ENCODE results near the gene DMBT1. TPM values are rescaled to one million over a fixed set of nuclear protein-coding genes. Genes with fewer than 3 reads are reported as not detected.

DMBT1 gene
- total RNA-seq: 0.08 TPM in 2 replicates
- long read RNA-seq: 0 reads

DNA sequence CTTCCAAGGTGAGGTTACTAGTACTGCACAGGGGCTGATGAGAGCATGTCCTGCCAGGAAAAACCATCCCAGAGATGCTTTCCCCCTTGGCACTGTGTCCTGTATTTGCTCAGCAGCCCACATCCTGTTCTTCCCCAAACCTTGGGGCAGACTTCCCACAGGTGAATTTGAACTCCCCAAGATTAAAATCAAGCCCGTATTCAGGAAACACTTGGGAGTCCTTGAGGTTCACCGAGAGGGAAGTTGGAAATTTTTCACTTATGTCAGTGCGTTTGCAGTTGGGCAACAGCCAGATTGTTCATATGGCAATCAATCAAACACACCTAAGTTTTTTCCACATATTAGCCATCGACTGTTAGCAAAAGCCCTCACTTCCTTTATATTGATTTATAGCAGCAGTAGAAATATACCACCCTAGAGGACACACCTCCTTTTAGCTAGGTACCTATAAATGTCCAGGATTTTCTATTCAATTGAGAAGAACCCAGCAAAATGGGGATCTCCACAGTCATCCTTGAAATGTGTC is at the start of gene DMBT1:
Gene DMBT1, plus strand, starts transcription at position 476 of the 526 bp plus-strand sequence. Its CDS starts 17 bp downstream, at position 493.
- Mint-ChIP-seq H3K4me1 (ENCODE audit: unreplicated experiment) (peaks cover 11% of the 10 kb centered on the region), H3K4me3 (ENCODE audit: unreplicated experiment) (no peak within 1 kb of the TSS), H3K27ac (ENCODE audit: unreplicated experiment) (no peak within 1 kb of the TSS), H3K36me3 (ENCODE audit: unreplicated experiment) (no peaks in the 10 kb centered on the region), H3K9me3 (ENCODE audit: unreplicated experiment) (no peaks in the 10 kb centered on the region), H3K27me3 (ENCODE audit: unreplicated experiment) (peaks cover 37% of the 10 kb centered on the region)
- TF ChIP-seq, protein P1, sequence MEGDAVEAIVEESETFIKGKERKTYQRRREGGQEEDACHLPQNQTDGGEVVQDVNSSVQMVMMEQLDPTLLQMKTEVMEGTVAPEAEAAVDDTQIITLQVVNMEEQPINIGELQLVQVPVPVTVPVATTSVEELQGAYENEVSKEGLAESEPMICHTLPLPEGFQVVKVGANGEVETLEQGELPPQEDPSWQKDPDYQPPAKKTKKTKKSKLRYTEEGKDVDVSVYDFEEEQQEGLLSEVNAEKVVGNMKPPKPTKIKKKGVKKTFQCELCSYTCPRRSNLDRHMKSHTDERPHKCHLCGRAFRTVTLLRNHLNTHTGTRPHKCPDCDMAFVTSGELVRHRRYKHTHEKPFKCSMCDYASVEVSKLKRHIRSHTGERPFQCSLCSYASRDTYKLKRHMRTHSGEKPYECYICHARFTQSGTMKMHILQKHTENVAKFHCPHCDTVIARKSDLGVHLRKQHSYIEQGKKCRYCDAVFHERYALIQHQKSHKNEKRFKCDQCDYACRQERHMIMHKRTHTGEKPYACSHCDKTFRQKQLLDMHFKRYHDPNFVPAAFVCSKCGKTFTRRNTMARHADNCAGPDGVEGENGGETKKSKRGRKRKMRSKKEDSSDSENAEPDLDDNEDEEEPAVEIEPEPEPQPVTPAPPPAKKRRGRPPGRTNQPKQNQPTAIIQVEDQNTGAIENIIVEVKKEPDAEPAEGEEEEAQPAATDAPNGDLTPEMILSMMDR (IDR thresholded peaks at IDR 0.05): no peak
- no peak for DNase-seq (ENCODE audit: extremely low spot score, unreplicated experiment)

DNA sequence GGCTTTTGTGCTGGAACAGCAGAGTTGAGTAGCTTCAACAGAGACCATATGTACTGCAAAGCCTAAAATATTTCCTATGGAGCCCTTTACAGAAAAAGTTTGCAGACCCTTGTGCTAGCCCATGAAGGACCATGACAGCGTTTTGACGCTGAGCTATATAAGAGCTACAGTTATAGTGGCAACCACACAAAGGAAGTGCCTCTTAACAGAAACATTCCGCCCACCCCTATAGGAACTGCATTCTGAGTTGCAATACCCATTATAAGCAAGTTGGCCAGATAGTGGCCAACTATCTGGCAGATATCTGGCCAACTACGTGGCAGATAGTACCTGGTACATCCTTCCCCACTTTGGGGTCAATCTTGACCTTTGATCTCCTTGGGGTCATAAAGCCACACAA is 47.5 kb upstream of the DMBT1 start:
- Mint-ChIP-seq H3K9me3 (ENCODE audit: unreplicated experiment) (no peaks in the 10 kb centered on the region), H3K27me3 (ENCODE audit: unreplicated experiment) (no peaks in the 10 kb centered on the region), H3K27ac (ENCODE audit: unreplicated experiment) (no peak overlapping the region), H3K36me3 (ENCODE audit: unreplicated experiment) (peaks cover 72% of the 10 kb centered on the region), H3K4me1 (ENCODE audit: unreplicated experiment) (peaks cover 4% of the 10 kb centered on the region), H3K4me3 (ENCODE audit: unreplicated experiment) (no peak overlapping the region)
- TF ChIP-seq, protein P1 (IDR thresholded peaks at IDR 0.05): no peak
- DNase-seq (ENCODE audit: extremely low spot score, unreplicated experiment): no peak

DNA sequence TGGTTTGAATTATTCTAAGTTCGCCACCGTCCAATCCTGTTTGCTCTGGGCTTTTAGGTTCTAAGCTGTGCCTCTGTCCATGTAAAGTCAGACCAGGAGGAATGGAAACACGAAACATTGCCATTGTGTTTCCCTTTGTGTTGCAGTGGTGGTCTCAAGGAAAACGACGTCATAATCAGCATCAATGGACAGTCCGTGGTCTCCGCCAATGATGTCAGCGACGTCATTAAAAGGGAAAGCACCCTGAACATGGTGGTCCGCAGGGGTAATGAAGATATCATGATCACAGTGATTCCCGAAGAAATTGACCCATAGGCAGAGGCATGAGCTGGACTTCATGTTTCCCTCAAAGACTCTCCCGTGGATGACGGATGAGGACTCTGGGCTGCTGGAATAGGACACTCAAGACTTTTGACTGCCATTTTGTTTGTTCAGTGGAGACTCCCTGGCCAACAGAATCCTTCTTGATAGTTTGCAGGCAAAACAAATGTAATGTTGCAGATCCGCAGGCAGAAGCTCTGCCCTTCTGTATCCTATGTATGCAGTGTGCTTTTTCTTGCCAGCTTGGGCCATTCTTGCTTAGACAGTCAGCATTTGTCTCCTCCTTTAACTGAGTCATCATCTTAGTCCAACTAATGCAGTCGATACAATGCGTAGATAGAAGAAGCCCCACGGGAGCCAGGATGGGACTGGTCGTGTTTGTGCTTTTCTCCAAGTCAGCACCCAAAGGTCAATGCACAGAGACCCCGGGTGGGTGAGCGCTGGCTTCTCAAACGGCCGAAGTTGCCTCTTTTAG is 46.3 kb upstream of the DMBT1 start:
- H3K27ac Mint-ChIP-seq (ENCODE audit: unreplicated experiment): no peak overlapping the region
- peaks cover 70% of the 10 kb centered on the region for H3K36me3 Mint-ChIP-seq (ENCODE audit: unreplicated experiment)
- no peak for DNase-seq (ENCODE audit: extremely low spot score, unreplicated experiment)
- H3K9me3 Mint-ChIP-seq (ENCODE audit: unreplicated experiment): no peaks in the 10 kb centered on the region
- H3K27me3 Mint-ChIP-seq (ENCODE audit: unreplicated experiment): no peaks in the 10 kb centered on the region
- peaks cover under 1% of the 10 kb centered on the region for H3K4me1 Mint-ChIP-seq (ENCODE audit: unreplicated experiment)
- TF ChIP-seq, protein P1 (IDR thresholded peaks at IDR 0.05): no peak
- H3K4me3 Mint-ChIP-seq (ENCODE audit: unreplicated experiment): no peak overlapping the region

DNA sequence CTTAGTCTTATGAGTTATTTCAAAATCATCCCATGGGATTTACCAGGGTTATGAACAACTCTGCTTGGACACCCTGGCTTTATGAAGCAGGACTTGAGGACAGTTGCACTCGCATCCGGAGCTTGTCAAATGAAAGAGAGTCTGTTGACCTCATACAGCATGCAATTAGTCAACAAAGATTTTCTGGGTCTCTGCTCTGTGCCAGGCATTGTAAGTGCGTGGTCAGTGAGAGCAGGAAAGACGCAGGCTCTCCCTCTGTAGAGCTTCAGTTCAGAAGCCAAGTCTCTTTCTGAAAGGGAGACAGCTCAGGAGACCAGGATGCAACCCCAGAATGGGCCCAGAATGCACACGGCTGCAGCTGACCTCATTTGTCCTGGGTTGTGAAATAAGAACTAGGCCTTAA is 45.5 kb upstream of the DMBT1 start:
- TF ChIP-seq, protein P1 (IDR thresholded peaks at IDR 0.05): no peak
- no peaks in the 10 kb centered on the region for H3K9me3 Mint-ChIP-seq (ENCODE audit: unreplicated experiment)
- no peak overlapping the region for H3K4me3 Mint-ChIP-seq (ENCODE audit: unreplicated experiment)
- H3K4me1 Mint-ChIP-seq (ENCODE audit: unreplicated experiment): no peaks in the 10 kb centered on the region
- H3K27ac Mint-ChIP-seq (ENCODE audit: unreplicated experiment): no peak overlapping the region
- no peaks in the 10 kb centered on the region for H3K27me3 Mint-ChIP-seq (ENCODE audit: unreplicated experiment)
- H3K36me3 Mint-ChIP-seq (ENCODE audit: unreplicated experiment): peaks cover 63% of the 10 kb centered on the region
- DNase-seq (ENCODE audit: extremely low spot score, unreplicated experiment): no peak

DNA sequence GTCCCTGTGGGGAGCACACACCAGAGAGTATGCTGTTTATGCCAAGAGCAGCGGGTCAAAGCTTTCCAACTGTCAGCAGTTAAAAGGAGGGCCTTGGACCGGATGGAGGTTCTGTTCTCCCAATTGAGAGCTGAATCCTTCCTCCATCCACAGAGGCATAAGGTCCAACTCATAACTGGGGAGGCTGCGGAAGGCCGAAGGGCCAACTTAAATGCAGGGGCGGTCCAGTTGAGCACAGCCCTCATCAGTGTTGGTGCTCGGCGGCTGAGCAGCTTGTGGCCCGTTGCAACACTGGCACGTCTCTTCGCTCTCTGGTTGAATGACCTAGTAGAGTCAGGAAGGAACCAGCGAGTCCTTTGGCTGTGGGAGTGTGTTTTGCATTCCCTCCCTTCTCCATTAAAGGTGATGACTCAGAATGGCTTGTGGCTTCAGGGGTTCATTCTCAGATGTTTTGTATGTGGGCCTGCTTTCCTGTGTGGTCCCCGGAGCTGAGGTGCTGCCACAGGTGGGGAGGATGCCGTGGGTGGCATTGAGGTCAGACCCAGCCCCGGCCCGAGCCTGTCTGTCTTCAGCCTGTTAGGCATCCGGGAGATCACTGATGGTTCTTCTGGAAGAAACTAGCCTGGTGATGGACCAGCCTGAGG is 44.8 kb upstream of the DMBT1 start:
- peak overlapping the region; percentile 38 for H3K27ac Mint-ChIP-seq (ENCODE audit: unreplicated experiment)
- TF ChIP-seq, protein P1 (IDR thresholded peaks at IDR 0.05): no peak
- H3K4me3 Mint-ChIP-seq (ENCODE audit: unreplicated experiment): no peak overlapping the region
- H3K4me1 Mint-ChIP-seq (ENCODE audit: unreplicated experiment): peaks cover 2% of the 10 kb centered on the region
- H3K27me3 Mint-ChIP-seq (ENCODE audit: unreplicated experiment): no peaks in the 10 kb centered on the region
- DNase-seq (ENCODE audit: extremely low spot score, unreplicated experiment): no peak
- H3K36me3 Mint-ChIP-seq (ENCODE audit: unreplicated experiment): peaks cover 59% of the 10 kb centered on the region
- H3K9me3 Mint-ChIP-seq (ENCODE audit: unreplicated experiment): no peaks in the 10 kb centered on the region

Data from osteocyte (in vitro differentiated cells).